ENCODE data around the gene CCDC14.

The CCDC14 gene

GRCh38 chr3:123961508-123961856 lies 453 bp upstream of the CCDC14 start:
- no peak for DNase-seq

DNA sequence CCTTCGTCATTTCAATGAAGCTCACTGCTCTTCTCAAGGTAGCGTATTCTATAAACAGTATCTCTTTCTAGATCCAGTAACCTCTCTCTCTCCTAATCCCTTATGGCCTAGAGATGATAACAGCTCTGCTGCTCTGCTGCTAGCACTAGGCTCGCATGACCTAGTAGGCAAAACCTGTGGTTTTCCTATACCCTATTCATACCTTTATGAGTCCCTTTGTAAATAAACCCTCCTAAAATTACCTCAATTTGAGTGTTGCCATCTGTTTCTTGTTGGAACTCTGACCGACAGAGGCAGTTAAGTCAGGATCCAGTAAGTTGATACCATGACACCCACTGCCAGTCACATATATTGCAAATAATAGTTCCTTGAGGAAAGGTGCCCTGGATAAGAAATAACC lies 7.3 kb downstream of the CCDC14 start:
- no peak for DNase-seq

DNA sequence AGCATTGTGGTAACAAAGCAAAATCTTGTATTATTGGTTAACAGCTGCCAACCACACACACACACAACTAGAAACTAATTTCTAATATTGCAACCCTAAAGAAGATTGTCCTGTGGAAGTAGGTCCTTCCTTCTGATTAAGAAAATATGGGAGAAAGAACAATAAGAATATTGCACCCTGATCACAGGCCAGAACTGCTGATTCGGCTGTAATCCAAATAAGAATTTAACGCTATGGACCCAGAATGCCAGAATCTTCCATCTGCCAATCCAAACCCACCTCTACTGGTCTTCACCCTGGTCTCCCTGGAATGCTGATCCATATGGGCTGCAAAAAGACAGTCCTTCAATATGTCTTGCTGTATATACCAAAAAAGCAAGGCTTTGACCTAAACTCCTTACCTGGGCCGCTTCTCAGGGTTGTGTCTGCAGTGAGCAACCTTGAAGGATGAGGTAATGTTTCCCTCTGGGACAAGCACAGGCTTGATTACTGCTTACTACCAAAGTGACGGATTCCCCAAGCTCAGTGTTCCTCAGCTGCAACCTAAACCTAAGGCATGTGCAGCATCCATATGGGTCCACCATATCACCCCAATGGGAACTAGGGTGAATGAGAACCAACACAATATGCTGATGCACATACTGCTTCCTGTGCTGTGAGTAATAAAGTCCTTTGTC lies 8.0 kb downstream of the CCDC14 start:
- no peak for DNase-seq

- no peak for DNase-seq
These were observed 9.2 kb downstream of the CCDC14 start for GRCh38 chr3:123951522-123952447.

GRCh38 chr3:123949641-123950040 lies 11.4 kb downstream of the CCDC14 start:
- no peak for DNase-seq

DNA sequence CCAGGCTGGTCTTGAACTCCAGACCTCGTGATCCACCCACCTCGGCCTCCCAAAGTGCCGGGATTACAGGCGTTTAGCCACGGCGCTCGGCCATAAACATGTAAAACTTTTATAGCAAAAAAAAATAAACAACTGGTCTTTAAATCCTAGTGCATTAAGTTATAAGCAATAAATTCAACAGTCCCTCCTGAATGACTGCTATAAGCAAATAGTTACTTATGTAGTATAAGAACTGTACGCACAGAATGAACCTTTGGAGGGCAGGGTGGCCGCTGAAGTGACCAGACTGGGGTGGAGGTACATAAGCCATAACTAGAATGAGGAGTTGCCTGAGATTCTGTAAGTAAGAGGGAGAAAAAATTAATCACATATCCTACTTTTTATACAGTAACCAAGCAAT lies 12.6 kb downstream of the CCDC14 start:
- DNase-seq: no peak

DNA sequence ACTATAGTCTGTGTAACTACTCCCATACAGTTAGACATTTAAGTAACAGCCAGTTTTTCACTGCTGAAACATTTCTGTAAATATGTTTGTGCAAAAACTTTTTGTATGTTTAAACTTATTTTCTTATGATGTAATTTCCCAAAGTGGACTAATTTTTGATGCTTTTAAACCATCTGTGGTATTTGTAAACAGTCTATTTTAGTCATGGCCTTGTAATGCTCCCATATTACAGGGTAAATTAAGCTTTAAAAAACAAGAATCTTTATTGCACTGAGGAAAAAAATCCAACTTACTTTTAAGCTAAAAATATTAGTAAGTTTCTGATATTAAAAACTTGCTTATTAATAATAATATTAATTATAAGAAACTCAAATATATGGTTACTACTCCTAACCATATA lies 13.5 kb downstream of the CCDC14 start:
- DNase-seq: no peak

- no peak for DNase-seq
These were observed 19.5 kb downstream of the CCDC14 start for GRCh38 chr3:123941542-123941941.

GRCh38 chr3:123941121-123941520 lies 19.9 kb downstream of the CCDC14 start:
- no peak for DNase-seq

- no peak for DNase-seq
These were observed 21.3 kb downstream of the CCDC14 start for GRCh38 chr3:123939706-123940105.

GRCh38 chr3:123936400-123936799 lies 24.6 kb downstream of the CCDC14 start:
- no peak for DNase-seq

GRCh38 chr3:123935830-123936229 lies 25.2 kb downstream of the CCDC14 start:
- no peak for DNase-seq

DNA sequence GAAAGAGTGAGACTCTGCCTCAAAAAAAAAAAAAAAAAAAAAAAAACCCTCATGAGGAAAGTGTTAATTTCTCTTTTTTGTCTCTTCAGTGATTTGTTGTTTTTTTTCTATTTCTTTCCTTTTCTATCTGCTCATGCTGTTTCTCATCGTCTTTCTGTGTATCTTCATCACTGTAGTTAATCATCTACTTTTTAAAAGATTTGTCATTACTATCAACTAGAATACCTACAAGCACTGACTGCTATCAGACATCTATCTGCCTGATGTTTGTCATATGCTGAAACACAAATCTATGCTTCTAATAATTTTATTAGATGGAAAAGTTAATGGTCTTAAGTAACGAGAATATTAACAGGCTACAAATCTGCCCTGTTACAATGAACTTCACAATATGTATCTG lies 26.8 kb downstream of the CCDC14 start:
- DNase-seq: no peak

DNA sequence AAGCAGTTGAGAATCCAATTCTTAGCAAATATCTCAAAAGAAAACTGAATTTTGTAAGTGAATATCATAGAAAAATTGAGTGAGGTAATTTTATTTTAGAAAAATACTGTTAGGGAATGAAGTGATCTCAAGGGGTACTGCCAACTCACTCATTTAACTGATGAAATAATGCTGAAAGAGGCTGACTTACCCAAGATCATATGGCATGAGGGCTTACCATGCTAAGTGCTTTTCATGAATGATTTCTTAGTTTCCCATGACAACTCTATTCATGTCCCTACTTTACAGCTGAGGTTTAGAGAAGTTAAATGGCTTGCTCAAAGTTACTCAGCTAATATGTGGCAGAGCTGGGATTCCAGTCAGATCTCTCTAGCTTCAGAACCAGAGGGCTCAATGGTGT lies 30.6 kb downstream of the CCDC14 start:
- no peak for DNase-seq

- no peak for DNase-seq
These were observed 31.7 kb downstream of the CCDC14 start for GRCh38 chr3:123929325-123929724.

DNA sequence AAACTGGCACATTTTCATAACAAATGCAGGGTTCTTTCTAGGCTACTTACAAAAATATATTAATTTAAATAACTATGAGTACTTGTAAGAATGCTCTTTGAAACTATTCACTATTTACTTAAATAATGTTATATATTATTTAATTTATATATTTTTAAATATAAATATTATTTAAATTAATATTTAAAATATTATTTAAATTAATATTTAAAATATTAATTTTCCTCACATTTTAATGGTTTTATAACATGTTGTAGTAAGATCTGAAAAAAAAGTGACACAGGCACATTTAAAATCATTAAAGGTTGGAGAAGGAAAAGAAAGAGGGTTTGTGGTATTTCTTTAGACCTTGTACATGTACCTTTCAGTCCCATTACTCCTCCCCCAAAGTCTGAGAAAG lies 34.6 kb downstream of the CCDC14 start:
- no peak for DNase-seq

DNA sequence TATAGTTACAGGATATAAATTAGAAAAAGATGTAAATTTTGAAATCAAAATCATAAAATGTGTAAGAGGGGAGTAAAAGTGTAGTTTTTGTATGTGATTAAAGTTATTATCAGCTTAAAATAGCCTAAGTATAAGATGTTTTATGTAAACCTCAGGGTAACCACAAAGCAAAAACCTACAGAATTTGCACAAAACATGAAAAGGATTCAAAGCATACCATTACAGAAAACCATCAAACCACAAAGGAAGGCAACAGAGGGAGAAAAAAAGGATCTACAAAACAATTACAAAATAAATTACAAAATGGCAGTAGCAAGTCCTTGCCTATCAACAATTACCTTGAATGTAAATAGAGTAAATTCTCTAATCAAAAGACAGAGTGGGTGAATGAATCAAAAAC lies 40.2 kb downstream of the CCDC14 start:
- no peak for DNase-seq

DNA sequence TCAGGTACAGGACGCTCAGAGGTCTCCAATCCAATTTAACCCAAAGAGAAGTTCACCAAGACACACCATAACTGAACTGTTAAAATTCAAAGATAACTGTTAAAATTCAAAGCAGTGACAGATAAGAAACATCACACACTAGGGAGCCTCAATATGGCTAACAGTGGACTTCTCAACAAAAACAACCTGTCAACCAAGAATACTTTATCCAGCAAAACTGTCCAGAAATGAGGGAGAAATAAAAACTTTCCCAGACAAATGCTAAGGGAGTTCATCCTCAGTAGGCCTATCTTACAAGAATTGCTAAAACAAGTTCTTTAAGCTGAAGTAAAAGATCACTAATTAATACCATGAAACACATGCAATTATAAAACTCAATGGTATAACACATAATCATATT lies 40.6 kb downstream of the CCDC14 start:
- DNase-seq: no peak

DNA sequence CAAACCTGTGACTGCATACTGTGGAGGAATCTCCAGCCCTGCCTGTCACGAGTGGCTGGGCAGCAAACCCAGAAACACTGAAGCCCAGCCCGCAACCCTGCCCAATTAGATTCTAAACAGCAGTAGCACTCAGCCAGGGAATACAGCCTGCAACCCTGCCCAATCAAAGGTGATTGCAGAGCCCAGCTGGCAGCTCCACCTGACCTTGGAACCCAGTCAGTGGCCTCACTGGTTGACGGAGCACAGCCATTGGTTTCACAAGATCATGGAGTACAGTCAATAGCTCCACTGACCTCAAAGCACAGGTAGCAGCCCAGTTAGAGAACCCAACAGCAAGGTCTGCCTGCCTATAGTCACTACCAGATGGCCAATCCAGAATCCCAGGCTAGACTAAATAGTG lies 41.7 kb downstream of the CCDC14 start:
- no peak for DNase-seq

GRCh38 chr3:123914829-123915228 lies 46.2 kb downstream of the CCDC14 start:
- no peak for DNase-seq

DNA sequence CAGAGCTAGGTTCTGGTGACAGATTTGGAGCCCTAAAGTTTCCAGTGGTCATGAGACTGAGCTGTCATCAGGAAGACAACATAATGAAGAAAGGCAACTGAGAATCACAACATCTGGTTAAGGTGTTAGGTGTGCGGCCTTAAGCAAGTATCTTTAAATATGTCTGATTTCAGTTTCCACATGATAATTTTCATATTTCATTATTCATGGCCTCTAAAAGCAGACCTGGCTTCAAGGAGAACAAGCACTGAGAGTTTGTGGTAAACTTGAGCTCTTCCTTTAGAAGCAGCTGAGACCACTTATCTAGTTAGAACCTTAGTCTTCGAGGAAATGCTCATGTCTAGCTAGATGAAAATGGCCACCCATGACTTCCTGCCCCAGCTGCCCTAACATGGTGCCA lies 51.2 kb downstream of the CCDC14 start:
- no peak for DNase-seq

GRCh38 chr3:123907720-123908119 lies 53.3 kb downstream of the CCDC14 start:
- no peak for DNase-seq

DNA sequence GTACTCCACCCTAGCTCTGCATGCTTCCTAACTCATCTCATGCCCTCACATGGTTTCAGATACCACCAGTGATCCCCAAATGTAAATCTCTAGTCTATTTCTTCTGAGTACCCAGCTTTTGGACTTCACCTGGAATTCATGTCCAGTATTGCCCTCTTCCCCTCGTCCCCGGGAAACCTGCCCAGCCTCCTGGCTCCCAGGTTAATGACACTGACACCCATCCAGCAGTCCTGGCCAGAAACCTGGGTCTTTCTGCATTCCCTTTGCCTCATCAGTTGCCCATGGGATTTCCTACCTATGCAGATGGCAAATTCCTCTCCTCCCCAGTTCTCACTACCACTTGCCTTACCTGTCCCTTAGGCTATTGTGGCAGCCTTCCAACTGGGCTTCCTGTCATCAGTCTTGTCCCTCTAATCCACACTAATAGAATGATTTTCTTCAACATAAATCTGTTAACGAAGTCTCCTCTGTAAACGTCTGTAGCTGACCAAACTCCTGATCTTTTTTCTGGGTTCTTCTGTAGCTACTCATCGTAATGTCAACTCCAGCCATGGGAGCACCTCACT lies 61.6 kb downstream of the CCDC14 start:
- DNase-seq: no peak

DNA sequence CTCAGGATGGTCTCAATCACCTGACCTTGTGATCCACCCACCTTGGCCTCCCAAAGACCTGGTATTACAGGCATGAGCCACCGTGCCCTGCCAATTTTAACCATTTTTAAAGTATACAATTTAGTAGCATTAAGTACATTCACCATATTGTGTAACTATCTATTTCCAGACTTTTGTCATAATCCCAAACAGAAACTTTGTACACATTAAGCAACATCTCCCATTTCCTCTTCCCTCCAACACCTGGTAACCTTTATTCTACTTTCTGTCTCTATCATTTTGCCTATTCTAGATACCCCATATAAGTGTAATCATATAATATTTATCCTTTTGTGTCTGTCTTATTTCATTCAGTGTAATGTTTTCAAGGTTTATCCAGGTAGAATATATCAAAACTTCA lies 68.0 kb downstream of the CCDC14 start:
- no peak for DNase-seq

All from activated T-cell treated with anti-CD3 and anti-CD28 coated beads, Interleukin-2, amount 50 U/mL, for 1 hour (primary cell).